HepG2 (cell line): ENCODE measurements around the gene KIAA1328. TPM values are rescaled to one million over a fixed set of nuclear protein-coding genes. Genes with fewer than 3 reads are reported as not detected.

Experiments
- ATAC-seq: fragments of 200-7000 bp; cut with Tn5 transposase; 3 replicates; pipeline ENCODE4 v1.9.1; 2020; ENCODE audit warnings: mild to moderate bottlenecking, moderate library complexity
- BruUV-seq: library from RNA; stranded (reverse); fragments of 400-500 nt; replicated peaks from 2 replicates; lab custom pipeline; 2021; lab: Mats Ljungman, UMichigan
- CTCF ChIA-PET: fragments of 300-600 bp; formaldehyde crosslinking; extraction: SDS; loops from one replicate; lab custom pipeline; 2021; ENCODE audit warnings: low total read pairs, inconsistent platforms, low intra/inter-chr PET ratio; lab: Yijun Ruan, JAX
- POLR2A ChIA-PET: fragments of 350-600 bp; sonication (Branson Sonifier 250); formaldehyde crosslinking; loops from one replicate; lab custom pipeline; 2020; ENCODE audit warnings: antibody characterized with exemption, inconsistent platforms; lab: Yijun Ruan, JAX
- DNase-seq: peaks from one replicate; pipeline ENCODE4 v3.0.0-alpha.2; 2015; ENCODE audit warnings: low spot score
- FAIRE-seq: peaks from 3 replicates; lab custom pipeline; 2011; peaks lifted over from hg19 to GRCh38; lab: Jason Lieb, UNC
- H2AFZ ChIP-seq: one replicate; pipeline ENCODE4 v1.6.1; 2011; ENCODE audit warnings: low read length, inconsistent platforms
- H3K27ac ChIP-seq: fragments of 300-600 bp; 3 replicates; pipeline ENCODE4 v1.8.0; 2011; ENCODE audit warnings: mixed run types, mild to moderate bottlenecking, mixed read lengths, low read length, inconsistent platforms; ENCODE audit not compliant: insufficient read depth; ENCODE audit errors: extremely low read length
- H3K27me3 ChIP-seq, 2 experiments: fragments of 200-600 bp in 1 of 2; 2 replicates in 1 of 2; 3 replicates in 1 of 2; pipeline versions ENCODE4 v1.6.0 to v1.8.0; 2011; ENCODE audit warnings: low read length in 2 of 2, mild to moderate bottlenecking in 2 of 2, moderate library complexity in 2 of 2, inconsistent platforms in 1 of 2; ENCODE audit not compliant: insufficient read depth in 2 of 2, control insufficient read depth in 1 of 2
- H3K36me3 ChIP-seq, 2 experiments: fragments of 200-600 bp in 1 of 2; replicated peaks in 1 of 2; 2 replicates in 1 of 2; 3 replicates in 1 of 2; pipeline versions ENCODE4 v1.5.1 to v1.8.0; 2011; ENCODE audit warnings: low read length in 2 of 2, inconsistent platforms in 1 of 2; ENCODE audit not compliant: insufficient read depth in 2 of 2, control insufficient read depth in 1 of 2
- H3K4me1 ChIP-seq: 2 replicates; pipeline ENCODE4 v1.5.1; 2012; ENCODE audit warnings: low read length, inconsistent platforms; ENCODE audit not compliant: insufficient read depth
- H3K4me2 ChIP-seq: 2 replicates; pipeline ENCODE4 v1.6.0; 2011; ENCODE audit warnings: low read depth, low read length, inconsistent platforms
- H3K4me3 ChIP-seq, 3 experiments: fragments of 200-600 bp in 1 of 3; sonication (generic), shearing (Covaris generic) in 1 of 3; replicated peaks in 1 of 3; 2 replicates each; pipeline ENCODE4 v1.5.1; 2011 to 2016; ENCODE audit warnings: low read length in 3 of 3, inconsistent platforms in 2 of 3, low read depth in 2 of 3, mild to moderate bottlenecking in 2 of 3, control low read depth in 1 of 3, mixed read lengths in 1 of 3; ENCODE audit not compliant: insufficient read depth in 1 of 3
- H3K79me2 ChIP-seq: one replicate; pipeline ENCODE4 v1.6.1; 2011; ENCODE audit warnings: low read length, inconsistent platforms; ENCODE audit not compliant: insufficient read depth
- H3K9ac ChIP-seq: 2 replicates; pipeline ENCODE4 v1.6.0; 2011; ENCODE audit warnings: mild to moderate bottlenecking, low read depth, low read length, inconsistent platforms; ENCODE audit not compliant: insufficient read depth
- H3K9me3 ChIP-seq: 2 replicates; pipeline ENCODE4 v1.5.1; 2012; ENCODE audit warnings: mild to moderate bottlenecking, low read length
- H4K20me1 ChIP-seq: 2 replicates; pipeline ENCODE4 v1.6.0; 2011; ENCODE audit warnings: inconsistent platforms, mild to moderate bottlenecking, low read length, moderate library complexity; ENCODE audit not compliant: insufficient read depth
- ATF7-NPFF ChIP-seq: sonication (generic); formaldehyde crosslinking; IDR thresholded peaks from 2 replicates; pipeline ENCODE4 v1.8.1; 2023; ENCODE audit warnings: mild to moderate bottlenecking, low read depth, missing genetic modification reagents, moderate library complexity
- CENPT ChIP-seq: sonication (generic); formaldehyde crosslinking; IDR thresholded peaks from 2 replicates; pipeline ENCODE4 v1.8.0; 2022; ENCODE audit warnings: low read depth, mild to moderate bottlenecking, moderate library complexity, missing genetic modification reagents
- GLI4 ChIP-seq: sonication (generic); formaldehyde crosslinking; IDR thresholded peaks from 2 replicates; pipeline ENCODE4 v1.5.1; 2020; ENCODE audit warnings: missing genetic modification reagents, mild to moderate bottlenecking, moderate library complexity, borderline replicate concordance
- KDM3A ChIP-seq: IDR thresholded peaks from 2 replicates; pipeline ENCODE4 v1.6.1; 2018; ENCODE audit warnings: low read depth, missing compliant biosample characterization
- MZF1 ChIP-seq: sonication (generic); formaldehyde crosslinking; IDR thresholded peaks from 2 replicates; pipeline ENCODE4 v1.8.1; 2023; ENCODE audit warnings: mild to moderate bottlenecking, missing genetic modification reagents, borderline replicate concordance
- NR2F2 ChIP-seq: IDR thresholded peaks from 2 replicates; pipeline ENCODE4 v1.6.1; 2012; ENCODE audit warnings: low read depth, inconsistent platforms, borderline replicate concordance
- PHF5A ChIP-seq: IDR thresholded peaks from one replicate; pipeline ENCODE4 v1.6.1; 2018; ENCODE audit warnings: low read depth, missing genetic modification reagents; ENCODE audit not compliant: unreplicated experiment
- SIN3A ChIP-seq: IDR thresholded peaks from 2 replicates; pipeline ENCODE4 v1.6.1; 2011; ENCODE audit warnings: low read depth, mild to moderate bottlenecking, control low read depth, low read length, borderline replicate concordance
- SRSF9 ChIP-seq: fragments of 200-400 bp; formaldehyde crosslinking; IDR thresholded peaks from 2 replicates; pipeline ENCODE4 v1.6.1; 2018; ENCODE audit warnings: borderline replicate concordance, mild to moderate bottlenecking, low read depth, low read length; ENCODE audit not compliant: insufficient read depth, poor library complexity, severe bottlenecking
- ZBTB37 ChIP-seq: sonication (generic); formaldehyde crosslinking; IDR thresholded peaks from 2 replicates; pipeline ENCODE4 v1.4.0; 2020; ENCODE audit warnings: mild to moderate bottlenecking, missing genetic modification reagents
- ZNF549 ChIP-seq: sonication (generic); formaldehyde crosslinking; IDR thresholded peaks from 2 replicates; pipeline ENCODE4 v1.5.0; 2020; ENCODE audit warnings: missing genetic modification reagents
- ZNF775 ChIP-seq: sonication (generic); formaldehyde crosslinking; IDR thresholded peaks from 2 replicates; pipeline ENCODE4 v1.4.0; 2020; ENCODE audit warnings: missing genetic modification reagents, mild to moderate bottlenecking, moderate library complexity, borderline replicate concordance
- WGBS: methylation state at CpG from one replicate; pipeline ENCODE4 v1.1.6; 2017; ENCODE audit warnings: low lambda C conversion rate; 5-methylcytosine and 5-hydroxymethylcytosine counted together
- in situ Hi-C: cut with HindIII; loops from 2 replicates; pipeline ENCODE4 v1.10.0; 2017; ENCODE audit warnings: low pct_unique_long_range_greater_than_20kb; ENCODE audit not compliant: extremely low pct_ligation_motif_present
- intact Hi-C: fragments of 100-400 bp; cut with micrococcal nuclease; formaldehyde crosslinking; loops from one replicate; pipeline ENCODE4 v1.10.0; 2022; ENCODE audit not compliant: unreplicated experiment
- polyA plus RNA-seq, 8 experiments: library from polyadenylated mRNA; depleted of rRNA in 3 of 8; stranded (reverse) in 7 of 8; unstranded in 1 of 8; fragments of >200 nt; fragmentation: Illumina TruSeq in 4 of 8; extraction: Trizol in 4 of 8; gene quantifications; 2 replicates each; pipeline versions ENCODE4 v1.2.1 to v1.2.3, GENCODE V29; 2011 to 2016; ENCODE audit warnings: low read depth in 4 of 8, missing spikeins in 1 of 8, mixed read lengths in 1 of 8; ENCODE audit not compliant: insufficient read depth in 1 of 8
- total RNA-seq, 5 experiments: library from RNA; depleted of rRNA; stranded (reverse); fragments of >200 nt; fragmentation: Illumina TruSeq; extraction: Trizol; gene quantifications; 2 replicates each; pipeline ENCODE4 v1.2.3, GENCODE V29; 2016; ENCODE audit warnings: low read depth in 1 of 5
- TF ChIP-seq, protein P1 (sequence below): IDR thresholded peaks from 2 replicates; pipeline ENCODE4 v1.4.0; 2020; ENCODE audit warnings: mild to moderate bottlenecking, missing genetic modification reagents
- TF ChIP-seq, protein P2 (sequence below): sonication (generic); formaldehyde crosslinking; IDR thresholded peaks from 2 replicates; pipeline ENCODE4 v1.5.1; 2020; ENCODE audit warnings: mild to moderate bottlenecking, missing genetic modification reagents, moderate library complexity

Gene KIAA1328
- total and polyA plus RNA-seq, 2 of the 13 experiments (the other 11 are each of a cell fraction or from before 2014, with no cell fraction given), result 4.1 to 6.0 TPM

GRCh38 chr18:36856815-36857214 lies 27.9 kb downstream of the KIAA1328 start (continued):
- TF ChIP-seq, protein P1, sequence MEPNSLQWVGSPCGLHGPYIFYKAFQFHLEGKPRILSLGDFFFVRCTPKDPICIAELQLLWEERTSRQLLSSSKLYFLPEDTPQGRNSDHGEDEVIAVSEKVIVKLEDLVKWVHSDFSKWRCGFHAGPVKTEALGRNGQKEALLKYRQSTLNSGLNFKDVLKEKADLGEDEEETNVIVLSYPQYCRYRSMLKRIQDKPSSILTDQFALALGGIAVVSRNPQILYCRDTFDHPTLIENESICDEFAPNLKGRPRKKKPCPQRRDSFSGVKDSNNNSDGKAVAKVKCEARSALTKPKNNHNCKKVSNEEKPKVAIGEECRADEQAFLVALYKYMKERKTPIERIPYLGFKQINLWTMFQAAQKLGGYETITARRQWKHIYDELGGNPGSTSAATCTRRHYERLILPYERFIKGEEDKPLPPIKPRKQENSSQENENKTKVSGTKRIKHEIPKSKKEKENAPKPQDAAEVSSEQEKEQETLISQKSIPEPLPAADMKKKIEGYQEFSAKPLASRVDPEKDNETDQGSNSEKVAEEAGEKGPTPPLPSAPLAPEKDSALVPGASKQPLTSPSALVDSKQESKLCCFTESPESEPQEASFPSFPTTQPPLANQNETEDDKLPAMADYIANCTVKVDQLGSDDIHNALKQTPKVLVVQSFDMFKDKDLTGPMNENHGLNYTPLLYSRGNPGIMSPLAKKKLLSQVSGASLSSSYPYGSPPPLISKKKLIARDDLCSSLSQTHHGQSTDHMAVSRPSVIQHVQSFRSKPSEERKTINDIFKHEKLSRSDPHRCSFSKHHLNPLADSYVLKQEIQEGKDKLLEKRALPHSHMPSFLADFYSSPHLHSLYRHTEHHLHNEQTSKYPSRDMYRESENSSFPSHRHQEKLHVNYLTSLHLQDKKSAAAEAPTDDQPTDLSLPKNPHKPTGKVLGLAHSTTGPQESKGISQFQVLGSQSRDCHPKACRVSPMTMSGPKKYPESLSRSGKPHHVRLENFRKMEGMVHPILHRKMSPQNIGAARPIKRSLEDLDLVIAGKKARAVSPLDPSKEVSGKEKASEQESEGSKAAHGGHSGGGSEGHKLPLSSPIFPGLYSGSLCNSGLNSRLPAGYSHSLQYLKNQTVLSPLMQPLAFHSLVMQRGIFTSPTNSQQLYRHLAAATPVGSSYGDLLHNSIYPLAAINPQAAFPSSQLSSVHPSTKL, result peak; percentile 70

GRCh38 chr18:36862182-36862581 lies 33.3 kb downstream of the KIAA1328 start:
- WGBS, result 90% methylated on average over 1 of the region's 1 CpG
- intact Hi-C loops, result no loop called here
- H3K4me2 ChIP-seq, result no peak overlapping the region
- H3K4me1 ChIP-seq, result peaks cover 3% of the 10 kb centered on the region
- H3K9me3 ChIP-seq, result no peaks in the 10 kb centered on the region
- ChIA-PET CTCF (no interaction called here), POLR2A (no interaction called here)
- H3K9ac ChIP-seq, result no peak overlapping the region
- peaks cover 0 to 1% of the 10 kb centered on the region in 2 experiments; a peak in 1 of 5 replicates for H3K36me3 ChIP-seq
- H3K4me3 ChIP-seq, result no peak overlapping the region
- no peak overlapping the region for H2AFZ ChIP-seq
- no peaks in the 10 kb centered on the region for H4K20me1 ChIP-seq
- no peak for ATAC-seq
- FAIRE-seq, result no peak
- no peak for DNase-seq
- H3K79me2 ChIP-seq, result no peaks in the 10 kb centered on the region
- H3K27ac ChIP-seq, result no peak overlapping the region
- no TSS peak for BruUV-seq
- no peaks in the 10 kb centered on the region for H3K27me3 ChIP-seq
- in situ Hi-C loops, result no loop called here
- no peak for TF ChIP-seq ATF7-NPFF (CRISPR knock-in tag)
- no peak for TF ChIP-seq ZBTB37
- no peak for TF ChIP-seq KDM3A
- TF ChIP-seq, protein P2, sequence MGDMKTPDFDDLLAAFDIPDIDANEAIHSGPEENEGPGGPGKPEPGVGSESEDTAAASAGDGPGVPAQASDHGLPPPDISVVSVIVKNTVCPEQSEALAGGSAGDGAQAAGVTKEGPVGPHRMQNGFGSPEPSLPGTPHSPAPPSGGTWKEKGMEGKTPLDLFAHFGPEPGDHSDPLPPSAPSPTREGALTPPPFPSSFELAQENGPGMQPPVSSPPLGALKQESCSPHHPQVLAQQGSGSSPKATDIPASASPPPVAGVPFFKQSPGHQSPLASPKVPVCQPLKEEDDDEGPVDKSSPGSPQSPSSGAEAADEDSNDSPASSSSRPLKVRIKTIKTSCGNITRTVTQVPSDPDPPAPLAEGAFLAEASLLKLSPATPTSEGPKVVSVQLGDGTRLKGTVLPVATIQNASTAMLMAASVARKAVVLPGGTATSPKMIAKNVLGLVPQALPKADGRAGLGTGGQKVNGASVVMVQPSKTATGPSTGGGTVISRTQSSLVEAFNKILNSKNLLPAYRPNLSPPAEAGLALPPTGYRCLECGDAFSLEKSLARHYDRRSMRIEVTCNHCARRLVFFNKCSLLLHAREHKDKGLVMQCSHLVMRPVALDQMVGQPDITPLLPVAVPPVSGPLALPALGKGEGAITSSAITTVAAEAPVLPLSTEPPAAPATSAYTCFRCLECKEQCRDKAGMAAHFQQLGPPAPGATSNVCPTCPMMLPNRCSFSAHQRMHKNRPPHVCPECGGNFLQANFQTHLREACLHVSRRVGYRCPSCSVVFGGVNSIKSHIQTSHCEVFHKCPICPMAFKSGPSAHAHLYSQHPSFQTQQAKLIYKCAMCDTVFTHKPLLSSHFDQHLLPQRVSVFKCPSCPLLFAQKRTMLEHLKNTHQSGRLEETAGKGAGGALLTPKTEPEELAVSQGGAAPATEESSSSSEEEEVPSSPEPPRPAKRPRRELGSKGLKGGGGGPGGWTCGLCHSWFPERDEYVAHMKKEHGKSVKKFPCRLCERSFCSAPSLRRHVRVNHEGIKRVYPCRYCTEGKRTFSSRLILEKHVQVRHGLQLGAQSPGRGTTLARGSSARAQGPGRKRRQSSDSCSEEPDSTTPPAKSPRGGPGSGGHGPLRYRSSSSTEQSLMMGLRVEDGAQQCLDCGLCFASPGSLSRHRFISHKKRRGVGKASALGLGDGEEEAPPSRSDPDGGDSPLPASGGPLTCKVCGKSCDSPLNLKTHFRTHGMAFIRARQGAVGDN (CRISPR knock-in tag), result no peak
- no peak for TF ChIP-seq CENPT (CRISPR knock-in tag)
- TF ChIP-seq MZF1, result no peak
- TF ChIP-seq GLI4 (CRISPR knock-in tag), result no peak
- TF ChIP-seq PHF5A (CRISPR knock-in tag), result no peak
- TF ChIP-seq SIN3A, result no peak
- no peak for TF ChIP-seq NR2F2
- no peak for TF ChIP-seq SRSF9
- no peak for TF ChIP-seq ZNF549 (CRISPR knock-in tag)
- TF ChIP-seq ZNF775, result no peak
